Left lung (tissue), 10 donors: ENCODE data around the gene SERPINE1. TPM values are rescaled to one million over a fixed set of nuclear protein-coding genes. Genes with fewer than 3 reads are reported as not detected.

Experiments used
- ATAC-seq: fragments of 200-7000 bp; cut with Tn5 transposase; one replicate; pipeline ENCODE4 v1.9.1; 2020; ENCODE audit warnings: moderate library complexity
- DNase-seq, 4 donors: peaks; one replicate each; pipeline ENCODE4 v3.0.0-alpha.2; 2013 to 2020
- H3K27ac ChIP-seq, 2 donors: fragments of 200-600 bp; sonication (generic) in 1 of 2; one replicate each; pipeline versions ENCODE4 v1.5.0 to v1.8.0; 2020 to 2021
- H3K27me3 ChIP-seq, 2 donors: fragments of 200-600 bp; sonication (generic) in 1 of 2; one replicate each; pipeline versions ENCODE4 v1.5.0 to v1.8.0; 2020 to 2021
- H3K36me3 ChIP-seq, 2 donors: fragments of 200-600 bp; sonication (generic) in 1 of 2; one replicate each; pipeline versions ENCODE4 v1.5.0 to v1.8.0; 2020 to 2021
- H3K4me1 ChIP-seq, 2 donors: fragments of 200-600 bp; one replicate each; pipeline ENCODE4 v1.8.0; 2021
- H3K4me3 ChIP-seq, 2 donors: fragments of 200-600 bp; sonication (generic) in 1 of 2; one replicate each; pipeline versions ENCODE4 v1.5.0 to v1.8.0; 2020 to 2021; ENCODE audit warnings: mild to moderate bottlenecking in 1 of 2
- H3K9me3 ChIP-seq, 2 donors: fragments of 200-600 bp; sonication (generic) in 1 of 2; one replicate each; pipeline versions ENCODE4 v1.5.0 to v1.8.0; 2020 to 2021
- CTCF ChIP-seq, 2 donors: fragments of 200-600 bp; sonication (generic) in 1 of 2; IDR thresholded peaks; one replicate each; pipeline versions ENCODE4 v1.5.0 to v1.8.0; 2021; ENCODE audit warnings: antibody characterized with exemption in 2 of 2
- intact Hi-C, 2 donors: fragments of 100-400 bp; cut with DNase I; formaldehyde crosslinking; loops; one replicate each; pipeline versions ENCODE4 v1.11.2 to v1.14.2; 2022
- polyA plus RNA-seq, 6 donors: library from polyadenylated mRNA; unstranded; fragments of 120-200 nt; gene quantifications; one replicate each; pipeline ENCODE4 v1.2.1, GENCODE V29; 2013; ENCODE audit not compliant: insufficient read length in 6 of 6
- total RNA-seq, 2 donors: library from RNA; stranded (reverse); fragmentation: NEBNext Ultra II Directional; extraction: Animal tissue kit (Norgen Biotek cat#: 25700); gene quantifications; one replicate each; pipeline ENCODE4 v1.2.1, GENCODE V29; 2021
- donor health status: DM: no; HTN: yes; CAD: no.
- donor health status: DM: no; HTN: no; CAD: no.

Gene SERPINE1
- total and polyA plus RNA-seq, 8 donors = 2.5 to 80.5 (median 3.9) TPM

GRCh38 chr7:101096331-101096956 is 30.5 kb upstream of the SERPINE1 start:
- DNase-seq = no peak
- H3K27ac ChIP-seq = no peak overlapping the region
- TF ChIP-seq CTCF (IDR thresholded peaks at IDR 0.05) = no peak
- no peaks in the 10 kb centered on the region for H3K9me3 ChIP-seq
- ATAC-seq = no peak
- peaks cover 0 to 12% of the 10 kb centered on the region in 2 donors for H3K27me3 ChIP-seq
- H3K4me3 ChIP-seq = no peak overlapping the region
- intact Hi-C loops = loop anchor here in 1 of 2 donors (5.0 kb wide), 1 partner anchor 41 kb away; no protein-coding TSS in a partner anchor
- peaks cover 0 to 5% of the 10 kb centered on the region in 2 donors for H3K36me3 ChIP-seq
- peaks cover 10 to 53% of the 10 kb centered on the region in 2 donors for H3K4me1 ChIP-seq

- peaks cover 0 to 4% of the 10 kb centered on the region in 2 donors for H3K36me3 ChIP-seq
- H3K27me3 ChIP-seq = peaks cover 0 to 14% of the 10 kb centered on the region in 2 donors
- no peaks in the 10 kb centered on the region for H3K9me3 ChIP-seq
- ATAC-seq (no peak), DNase-seq (no peak)
- peaks cover 10 to 53% of the 10 kb centered on the region in 2 donors for H3K4me1 ChIP-seq
- H3K27ac ChIP-seq = no peak overlapping the region
- no peak overlapping the region for H3K4me3 ChIP-seq
- intact Hi-C loops = loop anchor here in 1 of 2 donors (5.0 kb wide), 1 partner anchor 40 kb away; no protein-coding TSS in a partner anchor
- TF ChIP-seq CTCF (IDR thresholded peaks at IDR 0.05) = no peak
Measured at GRCh38 chr7:101096957-101097347, 30.0 kb upstream of the SERPINE1 start.

GRCh38 chr7:101097561-101097960 is 29.3 kb upstream of the SERPINE1 start:
- peaks cover 10 to 53% of the 10 kb centered on the region in 2 donors for H3K4me1 ChIP-seq
- peaks cover 0 to 18% of the 10 kb centered on the region in 2 donors for H3K27me3 ChIP-seq
- DNase-seq = peak in 1 of 4 donors; percentile 18
- intact Hi-C loops = loop anchor here in 1 of 2 donors (5.0 kb wide), 1 partner anchor 40 kb away; no protein-coding TSS in a partner anchor
- no peaks in the 10 kb centered on the region for H3K36me3 ChIP-seq
- H3K4me3 ChIP-seq = no peak overlapping the region
- no peaks in the 10 kb centered on the region for H3K9me3 ChIP-seq
- ATAC-seq = no peak
- H3K27ac ChIP-seq = no peak overlapping the region
- TF ChIP-seq CTCF (IDR thresholded peaks at IDR 0.05) = no peak

GRCh38 chr7:101099969-101100781 is 26.7 kb upstream of the SERPINE1 start:
- no peak for TF ChIP-seq CTCF (IDR thresholded peaks at IDR 0.05)
- Histone ChIP-seq H3K27ac (peak overlapping the region; percentile 54 to 74), H3K27me3 (peaks cover 0 to 18% of the 10 kb centered on the region in 2 donors), H3K9me3 (no peaks in the 10 kb centered on the region), H3K4me3 (no peak overlapping the region), H3K4me1 (peaks cover 10 to 45% of the 10 kb centered on the region in 2 donors), H3K36me3 (no peaks in the 10 kb centered on the region)
- DNase-seq (peak in 3 of 4 donors; percentile 57 to 93 (median 92)), ATAC-seq (peak; percentile 93)
- intact Hi-C loops = loop anchor here in 1 of 2 donors (5.0 kb wide), 1 partner anchor 37 kb away; no protein-coding TSS in a partner anchor
